Activated CD8-positive, alpha-beta T cell treated with anti-CD3 and anti-CD28 coated beads for 36 hours (primary cell): ENCODE data around the gene LCN2. TPM values are rescaled to one million over a fixed set of nuclear protein-coding genes. Genes with fewer than 3 reads are reported as not detected.

ENCODE experiments used
- ATAC-seq: fragments of 200-7000 bp; cut with Tn5 transposase; one replicate; pipeline ENCODE4 v1.10.0; 2021; ENCODE audit warnings: mild to moderate bottlenecking, moderate library complexity
- CTCF ChIA-PET: fragments of 350-600 bp; sonication (Branson Sonifier 250); formaldehyde crosslinking; loops from one replicate; lab custom pipeline; 2021; ENCODE audit warnings: antibody characterized with exemption; lab: Charles Lee
- POLR2A ChIA-PET: fragments of 350-600 bp; sonication (Branson Sonifier 250); formaldehyde crosslinking; loops from one replicate; lab custom pipeline; 2021; ENCODE audit warnings: antibody characterized with exemption; lab: Charles Lee
- DNase-seq: peaks from one replicate; pipeline ENCODE4 v3.0.0-alpha.2; 2020
- H3K27ac Mint-ChIP-seq: one replicate; pipeline ENCODE4 v1.8.0; 2021; ENCODE audit warnings: mild to moderate bottlenecking, mixed read lengths
- H3K27me3 Mint-ChIP-seq: one replicate; pipeline ENCODE4 v1.8.0; 2021; ENCODE audit warnings: mixed read lengths
- H3K36me3 Mint-ChIP-seq: one replicate; pipeline ENCODE4 v1.8.0; 2021; ENCODE audit warnings: low read depth, mixed read lengths
- H3K4me1 Mint-ChIP-seq: one replicate; pipeline ENCODE4 v1.8.0; 2021; ENCODE audit warnings: low read depth, mixed read lengths
- H3K4me3 Mint-ChIP-seq: one replicate; pipeline ENCODE4 v1.8.0; 2021; ENCODE audit warnings: mild to moderate bottlenecking, moderate library complexity, mixed read lengths
- H3K9me3 Mint-ChIP-seq: one replicate; pipeline ENCODE4 v1.8.0; 2021; ENCODE audit warnings: mixed read lengths
- CTCF ChIP-seq: fragments of 200-600 bp; IDR thresholded peaks from one replicate; pipeline ENCODE4 v1.8.0; 2022; ENCODE audit warnings: antibody characterized with exemption, mild to moderate bottlenecking
- intact Hi-C: fragments of 100-400 bp; cut with micrococcal nuclease; formaldehyde crosslinking; loops from one replicate; pipeline ENCODE4 v1.10.0; 2022
- total RNA-seq, 2 experiments: library from RNA; stranded (reverse); gene quantifications; one replicate each; pipeline ENCODE4 v1.2.3, GENCODE V29; 2021

LCN2 gene
- total RNA-seq = not detected

GRCh38 chr9:128149001-128149701 lies at the start of gene LCN2:
Gene LCN2 (plus strand): TSS chr9:128149453. CDS start chr9:128149526, 73 bp downstream.
- no peaks in the 10 kb centered on the region for H3K27me3 Mint-ChIP-seq
- H3K27ac Mint-ChIP-seq = no peak within 1 kb of the TSS
- no peak within 1 kb of the TSS for H3K4me3 Mint-ChIP-seq
- intact Hi-C loops = no loop called here
- no peak for ATAC-seq
- CTCF ChIA-PET = no interaction called here
- no peaks in the 10 kb centered on the region for H3K4me1 Mint-ChIP-seq
- DNase-seq = no peak
- POLR2A ChIA-PET = interaction anchor here (1.4 kb wide), 1 partner anchor 10 kb away, joined by 3 read pairs; the partner anchor contains the start of gene BBLN
- no peaks in the 10 kb centered on the region for H3K9me3 Mint-ChIP-seq
- no peak for TF ChIP-seq CTCF
- H3K36me3 Mint-ChIP-seq = no peaks in the 10 kb centered on the region

GRCh38 chr9:128099932-128100491 lies 49.2 kb upstream of the LCN2 start:
- intact Hi-C loops = no loop called here
- CTCF ChIA-PET = interaction anchor here (0.7 to 10.5 kb wide), 7 partner anchors 11 to 66 kb away, joined by 3 to 94 read pairs (median 4); no protein-coding TSS in a partner anchor
- Mint-ChIP-seq H3K4me1 (peaks cover 75% of the 10 kb centered on the region), H3K27me3 (no peaks in the 10 kb centered on the region), H3K36me3 (peaks cover 28% of the 10 kb centered on the region), H3K9me3 (no peaks in the 10 kb centered on the region), H3K4me3 (peak overlapping the region; percentile 66), H3K27ac (no peak overlapping the region)
- DNase-seq = peak; percentile 53
- POLR2A ChIA-PET = interaction anchor here (0.7 to 1.7 kb wide), 7 partner anchors 12 to 452 kb away, joined by 3 to 6 read pairs (median 3); partner anchors contain the start of gene SPTAN1
- peak; percentile 17 for ATAC-seq
- TF ChIP-seq CTCF = no peak

- CTCF ChIA-PET = interaction anchor here (0.6 to 10.5 kb wide), 6 partner anchors 13 to 230 kb away, joined by 3 to 94 read pairs (median 4); no protein-coding TSS in a partner anchor
- H3K27ac Mint-ChIP-seq = no peak overlapping the region
- intact Hi-C loops = no loop called here
Observed at GRCh38 chr9:128100581-128100980, 48.7 kb upstream of the LCN2 start.

GRCh38 chr9:128101231-128101661 lies 48.0 kb upstream of the LCN2 start:
- Mint-ChIP-seq H3K4me1 (peaks cover 70% of the 10 kb centered on the region), H3K27me3 (no peaks in the 10 kb centered on the region), H3K27ac (no peak overlapping the region), H3K9me3 (no peaks in the 10 kb centered on the region), H3K36me3 (peaks cover 28% of the 10 kb centered on the region), H3K4me3 (no peak overlapping the region)
- ATAC-seq (no peak), DNase-seq (no peak)
- ChIA-PET CTCF (interaction anchor here (0.6 to 10.5 kb wide), 4 partner anchors 16 to 231 kb away, joined by 3 to 94 read pairs (median 4); no protein-coding TSS in a partner anchor), POLR2A (no interaction called here)
- no peak for TF ChIP-seq CTCF
- intact Hi-C loops = no loop called here

More at GRCh38 chr9:128100581-128100980, 48.7 kb upstream of the LCN2 start:
- TF ChIP-seq CTCF = no peak
- peaks cover 28% of the 10 kb centered on the region for H3K36me3 Mint-ChIP-seq
- H3K4me1 Mint-ChIP-seq = peaks cover 70% of the 10 kb centered on the region
- no peaks in the 10 kb centered on the region for H3K9me3 Mint-ChIP-seq
- DNase-seq (no peak), ATAC-seq (no peak)
- POLR2A ChIA-PET = interaction anchor here (1.0 to 1.1 kb wide), 2 partner anchors 14 to 76 kb away, joined by 3 read pairs; no protein-coding TSS in a partner anchor
- no peak overlapping the region for H3K4me3 Mint-ChIP-seq
- no peaks in the 10 kb centered on the region for H3K27me3 Mint-ChIP-seq
